GM18508 (cell line): ENCODE measurements around the gene ZDHHC22.

Experiments
- ATAC-seq: cut with Tn5 transposase; IDR thresholded peaks from one replicate; pipeline ENCODE4 v1.9.1; 2021; ENCODE audit warnings: moderate number of reproducible peaks; ENCODE audit not compliant: insufficient read depth, unreplicated experiment

The ZDHHC22 gene

GRCh38 chr14:77107228-77107627, 34.4 kb downstream of the ZDHHC22 start:
- no peak for ATAC-seq

- no peak for ATAC-seq
Observed at GRCh38 chr14:77106666-77107065, 34.9 kb downstream of the ZDHHC22 start.

GRCh38 chr14:77105145-77105939, 36.2 kb downstream of the ZDHHC22 start:
- no peak for ATAC-seq

- no peak for ATAC-seq
Observed at GRCh38 chr14:77104393-77104792, 37.2 kb downstream of the ZDHHC22 start.

GRCh38 chr14:77103951-77104350, 37.6 kb downstream of the ZDHHC22 start:
- no peak for ATAC-seq

GRCh38 chr14:77103475-77103874, 38.1 kb downstream of the ZDHHC22 start:
- ATAC-seq = no peak

GRCh38 chr14:77102154-77102553, 39.4 kb downstream of the ZDHHC22 start:
- no peak for ATAC-seq

- no peak for ATAC-seq
Observed at GRCh38 chr14:77100961-77101360, 40.6 kb downstream of the ZDHHC22 start.

- no peak for ATAC-seq
Observed at GRCh38 chr14:77099425-77100167, 42.0 kb downstream of the ZDHHC22 start.

- ATAC-seq = no peak
Observed at GRCh38 chr14:77098529-77099353, 42.9 kb downstream of the ZDHHC22 start.

- ATAC-seq = peak; percentile 67
Observed at GRCh38 chr14:77097700-77098528, 43.7 kb downstream of the ZDHHC22 start, which contains the start of gene CIPC. Gene CIPC (plus strand): TSS chr14:77098258. CDS start chr14:77105709, 7,451 bp downstream.

- ATAC-seq = peak; percentile 3
Observed at GRCh38 chr14:77097006-77097699, 44.4 kb downstream of the ZDHHC22 start.

- no peak for ATAC-seq
Observed at GRCh38 chr14:77094672-77095284, 46.8 kb downstream of the ZDHHC22 start.

GRCh38 chr14:77092676-77093075, 48.9 kb downstream of the ZDHHC22 start:
- ATAC-seq = no peak

GRCh38 chr14:77091518-77091917, 50.1 kb downstream of the ZDHHC22 start:
- no peak for ATAC-seq

- ATAC-seq = no peak
Observed at GRCh38 chr14:77088645-77089044, 52.9 kb downstream of the ZDHHC22 start.

GRCh38 chr14:77088219-77088618, 53.4 kb downstream of the ZDHHC22 start:
- ATAC-seq = no peak

GRCh38 chr14:77087631-77088030, 54.0 kb downstream of the ZDHHC22 start:
- no peak for ATAC-seq

- no peak for ATAC-seq
Observed at GRCh38 chr14:77086951-77087350, 54.6 kb downstream of the ZDHHC22 start.
